Measurements from ENCODE around the gene GNAS-AS1.

GNAS-AS1 gene

DNA sequence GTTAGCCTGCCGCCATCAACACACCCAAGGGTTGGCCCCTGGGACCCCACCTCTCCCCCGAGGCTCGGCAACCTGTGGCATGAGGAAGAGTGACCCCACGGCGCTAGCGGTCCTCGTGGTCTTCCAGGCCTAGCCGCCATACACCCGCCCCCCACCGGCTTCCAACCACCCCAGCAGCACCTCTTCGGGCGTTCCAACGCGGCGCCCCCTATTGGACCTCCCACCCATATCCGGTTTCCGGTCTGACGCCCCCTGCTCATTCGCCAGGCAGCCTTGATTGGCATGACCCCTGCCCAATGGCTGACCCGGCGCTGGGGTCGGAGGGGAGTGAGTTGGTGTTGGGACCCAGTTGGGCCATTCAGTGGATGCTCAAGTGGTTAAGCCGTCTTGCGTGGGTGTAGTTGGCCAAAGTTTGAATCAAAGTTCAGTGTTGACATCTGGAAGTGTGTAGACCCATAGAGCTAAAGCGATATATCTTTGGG, at the start of gene GNAS-AS1:
Gene GNAS-AS1 (minus strand): TSS at position 210 of the 482 bp plus-strand sequence.
- DNase-seq (ENCODE audit: low read depth): peak; percentile 90

DNA sequence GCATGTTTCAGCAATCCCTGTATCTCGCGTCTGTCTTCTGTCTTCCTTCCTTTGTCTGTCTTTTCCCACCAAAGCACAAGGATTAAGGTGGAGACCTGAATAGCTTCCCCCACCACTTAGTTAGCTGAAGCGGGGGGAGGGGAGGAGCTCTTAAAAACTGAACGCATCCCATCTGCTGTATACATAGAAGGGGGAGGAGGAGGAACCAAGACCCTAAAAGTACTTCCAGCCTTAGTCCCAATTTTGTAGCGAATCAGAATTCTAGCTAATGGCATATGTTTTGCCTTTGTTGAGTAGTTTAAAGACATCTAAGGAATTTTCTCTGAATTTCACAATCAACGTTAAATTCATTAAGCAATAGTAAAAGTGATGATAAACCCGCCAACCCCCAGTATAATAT, 49.7 kb upstream of the GNAS-AS1 start:
- peak; percentile 32 for DNase-seq (ENCODE audit: low read depth)

DNA sequence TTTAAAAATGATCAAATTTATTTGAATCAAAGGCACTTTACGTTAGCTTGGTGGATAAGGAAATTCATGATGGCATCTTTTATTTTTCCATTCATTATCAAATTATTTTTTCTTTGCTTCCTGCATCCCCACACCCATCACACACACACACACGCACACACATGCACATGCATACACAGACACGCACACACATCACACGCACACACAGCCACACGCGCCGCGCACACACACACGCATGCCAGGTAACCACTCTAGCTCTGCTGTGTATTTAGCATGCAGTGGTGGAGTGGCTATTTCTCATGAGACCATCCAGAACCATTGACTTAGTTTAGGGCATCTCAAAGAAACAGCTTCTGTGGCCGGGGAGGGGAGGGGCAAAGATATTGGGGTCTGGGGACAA, 48.8 kb upstream of the GNAS-AS1 start:
- no peak for DNase-seq (ENCODE audit: low read depth)

DNA sequence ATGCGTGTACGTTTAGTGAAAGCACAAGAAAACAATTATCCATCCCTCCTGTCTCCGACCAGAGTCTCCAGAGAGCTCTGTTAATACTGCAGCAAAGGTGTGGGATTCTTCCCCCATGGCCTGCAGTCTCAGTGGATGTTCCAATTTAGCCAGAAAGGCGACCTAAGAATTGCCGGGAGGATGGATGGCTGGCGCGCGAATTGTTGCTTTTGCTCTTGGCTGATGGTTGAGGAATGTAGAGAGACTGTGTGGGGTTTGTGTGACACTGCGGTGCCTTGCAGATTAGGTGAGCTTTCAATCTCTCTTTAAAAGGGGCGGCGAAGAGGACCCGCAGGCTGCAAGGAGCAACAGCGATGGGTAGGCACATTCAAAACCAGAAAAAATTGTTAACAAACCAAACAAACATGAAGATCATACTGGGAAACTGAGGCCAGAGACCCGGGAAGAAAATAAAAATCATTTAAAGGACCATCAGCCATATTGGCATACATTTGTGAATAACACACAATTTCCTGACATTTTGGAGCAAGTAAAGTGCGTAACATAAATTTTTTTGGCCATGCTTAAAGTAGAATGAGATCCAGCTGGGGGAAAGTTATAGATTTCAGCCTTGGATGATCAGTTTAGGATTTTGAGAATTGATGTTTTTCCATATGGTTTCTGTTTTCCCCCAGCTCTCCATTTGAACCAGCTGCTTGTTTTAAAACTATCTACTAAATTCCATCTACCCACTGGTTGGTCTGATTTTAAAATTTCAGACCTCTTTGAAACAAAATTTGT, 48.1 kb upstream of the GNAS-AS1 start:
- DNase-seq (ENCODE audit: low read depth): no peak

DNA sequence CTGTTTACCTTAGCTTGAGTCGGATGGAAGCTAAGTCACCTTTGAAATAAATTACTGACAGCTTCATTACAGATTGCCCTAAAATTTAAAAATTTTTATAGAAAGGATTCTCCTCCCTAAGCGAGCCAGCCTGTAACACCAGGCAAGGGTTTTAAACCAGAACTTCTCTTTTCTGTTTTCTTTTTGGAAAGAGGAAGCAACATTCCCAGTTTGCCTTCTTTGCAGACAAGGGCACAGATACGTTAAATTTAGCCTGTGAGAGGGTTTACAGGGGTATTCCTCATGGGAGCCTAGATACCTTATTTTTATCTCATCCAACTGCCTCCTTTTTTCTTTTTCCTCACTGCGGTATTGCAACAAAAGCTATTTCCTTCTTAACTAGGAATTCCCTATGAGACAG, 46.8 kb upstream of the GNAS-AS1 start:
- no peak for DNase-seq (ENCODE audit: low read depth)

DNA sequence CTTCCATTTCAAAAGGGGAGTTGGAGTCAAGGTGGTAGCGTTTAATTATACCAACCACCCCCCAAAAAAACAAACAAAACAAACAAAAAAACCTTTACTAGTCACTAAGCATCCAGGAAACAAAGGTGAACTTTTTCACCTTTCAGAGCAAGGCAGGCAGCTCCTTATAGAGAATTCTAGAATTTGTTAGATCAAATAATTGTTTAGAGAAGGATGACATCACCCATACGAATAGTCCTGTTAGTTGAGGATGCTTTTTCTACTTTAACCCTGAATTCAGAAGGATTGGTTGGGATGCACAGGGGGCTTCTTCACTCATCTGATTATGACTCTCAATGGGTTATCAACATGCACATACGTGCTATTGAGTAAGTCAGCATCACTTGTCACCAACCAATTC, 46.1 kb upstream of the GNAS-AS1 start:
- DNase-seq (ENCODE audit: low read depth): no peak

DNA sequence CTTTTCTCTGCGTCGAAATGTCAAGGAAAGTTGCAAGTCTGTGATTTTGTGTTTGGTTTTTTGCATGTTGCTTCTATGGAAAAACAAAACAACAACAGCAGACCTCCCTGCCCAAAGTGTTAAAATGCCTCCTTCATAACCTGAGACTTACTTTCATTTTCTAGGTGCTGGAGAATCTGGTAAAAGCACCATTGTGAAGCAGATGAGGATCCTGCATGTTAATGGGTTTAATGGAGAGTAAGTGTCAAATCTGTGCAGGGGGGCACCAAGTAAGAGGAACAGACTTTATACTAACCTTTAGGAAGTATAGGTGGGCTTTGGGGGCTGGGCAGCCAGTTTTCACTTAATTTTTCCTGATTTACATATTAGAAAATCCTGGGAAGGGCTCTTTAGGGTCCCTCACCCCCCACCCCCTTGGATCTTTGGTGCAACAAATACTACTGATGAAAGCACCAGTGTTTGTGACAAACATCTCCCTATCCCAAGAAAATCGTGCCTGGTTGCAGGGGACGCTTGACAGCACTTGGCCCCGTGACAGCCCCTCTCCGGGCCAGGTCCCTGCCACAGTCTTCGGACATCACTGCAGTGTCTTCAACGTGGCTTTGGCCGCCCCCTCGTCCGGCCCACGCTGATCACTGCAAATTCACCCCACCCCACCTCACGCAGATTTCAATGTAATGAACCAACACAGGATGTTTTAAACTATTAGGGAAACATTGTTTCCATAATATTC, 44.9 kb upstream of the GNAS-AS1 start:
- DNase-seq (ENCODE audit: low read depth): no peak

DNA sequence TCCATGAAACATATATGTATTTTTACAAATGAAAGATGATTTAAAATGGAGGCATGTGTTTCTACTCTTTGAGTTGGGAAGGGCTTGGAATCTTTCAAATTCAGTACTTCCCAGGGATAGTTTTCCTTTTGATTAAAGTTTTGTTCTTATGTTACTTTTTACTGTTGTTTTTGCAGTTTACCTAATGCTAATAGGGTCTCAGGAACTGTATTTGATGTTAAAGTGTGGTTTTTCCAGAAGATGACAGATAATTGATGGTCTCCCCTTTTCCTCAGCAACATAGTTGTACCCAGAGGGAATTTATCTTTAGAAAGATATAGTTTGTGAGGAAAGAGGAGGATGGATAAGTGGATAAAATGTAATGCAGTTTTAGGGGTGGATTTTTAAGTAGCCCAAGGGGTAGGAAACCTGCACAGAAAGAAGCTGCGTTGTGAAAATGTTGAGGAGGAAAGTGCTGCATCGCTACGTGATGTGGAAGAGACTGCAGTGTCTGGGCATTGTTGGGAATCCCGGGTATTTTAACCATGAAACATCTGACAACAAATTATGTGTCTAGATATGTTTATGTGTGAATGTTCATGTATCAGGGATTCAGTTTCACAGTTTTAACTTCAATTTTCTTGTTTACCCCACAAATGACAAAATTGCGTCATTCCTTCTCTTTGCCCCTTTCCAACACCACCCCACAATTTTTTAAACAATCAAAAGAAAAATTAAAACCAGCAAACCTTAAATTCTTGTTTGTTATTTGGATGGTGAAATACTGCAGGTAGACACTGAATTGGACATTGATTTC, 44.1 kb upstream of the GNAS-AS1 start:
- DNase-seq (ENCODE audit: low read depth): peak; percentile 29

DNA sequence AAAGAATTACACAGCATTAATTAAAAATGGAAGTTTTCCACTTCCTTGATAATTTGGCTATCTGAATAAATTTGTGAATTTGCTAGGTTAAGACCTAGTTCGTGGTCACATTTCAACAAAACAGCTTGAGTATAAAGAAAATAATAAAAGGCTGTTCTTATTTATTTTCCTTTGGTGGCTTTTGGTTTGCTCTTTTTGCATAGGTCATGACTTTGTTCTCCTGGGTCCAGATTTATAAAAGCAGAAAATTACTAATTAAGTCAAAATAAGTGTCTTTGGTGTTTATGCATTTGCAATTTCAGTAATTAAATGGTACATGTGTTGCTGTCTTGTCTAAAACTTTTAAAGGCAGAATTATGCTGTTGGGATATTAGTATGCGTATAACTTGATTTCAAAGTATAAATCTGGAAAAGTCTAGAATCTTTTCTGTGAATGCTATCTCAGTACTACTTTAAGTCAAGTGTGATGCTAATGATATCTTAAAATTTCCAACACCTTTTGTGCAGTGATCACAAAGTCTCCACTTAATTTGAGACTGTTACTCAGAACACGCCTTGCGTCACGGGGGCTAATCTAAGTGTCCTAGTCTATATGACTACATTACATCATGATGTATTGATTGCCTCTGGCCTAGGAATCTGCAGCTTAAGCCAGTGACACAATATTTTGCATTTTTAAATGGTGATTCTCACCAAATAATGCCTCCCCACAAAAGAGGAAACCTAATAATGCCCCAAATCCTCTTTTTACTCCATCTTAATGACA, 42.8 kb upstream of the GNAS-AS1 start:
- DNase-seq (ENCODE audit: low read depth): peak; percentile 35

DNA sequence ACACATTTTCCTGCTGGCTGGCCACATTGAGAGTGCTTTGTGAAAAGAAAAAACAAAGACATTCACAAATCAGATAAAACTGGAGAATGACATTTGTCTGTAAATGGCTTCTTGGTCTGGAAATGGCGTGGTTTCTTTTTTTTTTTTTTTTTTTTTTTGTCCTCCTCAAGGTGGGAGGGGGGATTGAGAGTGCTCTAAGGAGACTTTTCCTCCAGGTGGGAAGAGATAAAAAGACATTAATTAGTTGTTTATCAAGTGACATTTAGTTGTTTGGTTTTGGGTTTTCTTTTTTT, 42.2 kb upstream of the GNAS-AS1 start:
- no peak for DNase-seq (ENCODE audit: low read depth)

DNA sequence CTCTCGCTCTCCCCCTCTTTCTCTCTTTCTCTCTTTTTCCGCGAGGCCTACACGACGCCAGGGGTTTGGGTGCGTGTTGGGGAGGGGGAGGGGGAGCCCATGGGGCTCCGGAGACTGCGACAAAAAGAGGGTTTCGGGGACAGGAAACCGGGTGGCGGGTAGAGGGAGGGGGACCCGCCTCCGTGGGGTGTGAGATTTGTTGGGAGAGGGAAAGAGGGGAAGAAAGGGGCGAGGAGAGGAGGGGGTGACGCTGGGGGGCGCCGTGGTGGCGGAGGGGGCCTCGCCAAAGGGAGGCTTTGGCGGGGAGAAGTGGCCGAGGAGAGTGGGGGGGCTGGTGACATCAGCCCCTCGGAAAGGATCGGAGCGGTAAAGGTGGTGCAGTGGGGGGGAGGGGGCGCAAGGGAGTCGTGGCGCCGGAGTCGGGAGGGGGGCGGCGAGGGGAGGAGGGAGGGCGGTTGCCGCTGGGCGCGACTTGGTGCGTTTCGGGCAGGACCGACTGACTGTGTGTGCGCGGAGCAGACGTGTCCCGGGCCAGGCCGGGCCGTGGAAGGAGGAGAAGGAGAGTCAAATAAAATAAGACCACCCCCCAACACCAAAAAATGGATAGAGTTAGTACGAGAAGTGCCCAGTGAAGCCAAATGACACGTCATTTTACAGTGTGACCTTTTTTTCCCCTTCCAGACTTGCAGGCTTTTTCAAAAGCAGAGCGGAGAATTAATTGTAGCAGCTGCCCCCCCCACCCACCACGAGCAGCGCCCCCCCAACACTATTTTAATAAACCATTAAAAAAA, 41.6 kb upstream of the GNAS-AS1 start:
- DNase-seq (ENCODE audit: low read depth): peak; percentile 55

DNA sequence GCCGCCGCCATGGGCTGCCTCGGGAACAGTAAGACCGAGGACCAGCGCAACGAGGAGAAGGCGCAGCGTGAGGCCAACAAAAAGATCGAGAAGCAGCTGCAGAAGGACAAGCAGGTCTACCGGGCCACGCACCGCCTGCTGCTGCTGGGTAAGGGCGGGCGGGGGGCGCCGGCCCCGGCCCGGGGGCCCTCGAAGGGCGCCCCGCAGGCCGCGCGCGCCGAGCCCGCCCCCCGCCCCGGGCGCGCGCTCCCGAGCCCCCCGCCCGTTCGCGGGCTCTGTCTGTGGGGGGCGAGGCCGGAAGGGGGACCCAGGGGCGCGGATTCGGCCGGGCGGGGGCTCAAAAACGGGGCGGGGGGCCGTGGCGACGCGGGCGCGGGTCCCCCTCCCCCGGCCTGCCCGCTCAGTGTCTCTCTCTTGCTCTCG, 41.0 kb upstream of the GNAS-AS1 start:
- DNase-seq (ENCODE audit: low read depth): peak; percentile 54

DNA sequence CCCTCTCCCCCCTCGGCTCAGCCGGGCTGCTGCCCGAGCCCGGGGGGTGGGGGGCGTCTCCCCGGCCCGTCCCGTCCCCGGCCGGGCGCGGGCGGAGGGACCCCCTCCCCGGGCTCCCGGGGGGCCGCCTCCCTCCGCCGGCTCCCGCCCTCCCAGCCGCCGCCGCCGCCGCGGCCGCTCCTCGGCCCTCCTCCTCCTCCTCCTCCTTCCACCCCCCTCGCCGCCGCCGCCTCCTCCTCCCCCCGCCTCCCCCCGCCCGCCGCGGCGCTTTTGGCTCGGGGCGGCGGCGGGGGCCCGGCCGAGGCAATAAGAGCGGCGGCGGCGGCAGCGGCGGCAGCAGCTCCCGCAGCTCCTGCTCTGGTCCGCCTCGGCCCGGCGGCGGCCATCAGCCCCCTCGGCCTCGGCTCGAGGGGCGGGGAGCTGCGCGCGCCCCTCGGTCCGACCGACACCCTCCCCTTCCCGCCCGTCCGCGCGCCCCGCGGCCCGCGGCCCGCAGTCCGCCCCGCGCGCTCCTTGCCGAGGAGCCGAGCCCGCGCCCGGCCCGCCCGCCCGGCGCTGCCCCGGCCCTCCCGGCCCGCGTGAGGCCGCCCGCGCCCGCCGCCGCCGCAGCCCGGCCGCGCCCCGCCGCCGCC, 40.5 kb upstream of the GNAS-AS1 start:
- DNase-seq (ENCODE audit: low read depth): peak; percentile 72

DNA sequence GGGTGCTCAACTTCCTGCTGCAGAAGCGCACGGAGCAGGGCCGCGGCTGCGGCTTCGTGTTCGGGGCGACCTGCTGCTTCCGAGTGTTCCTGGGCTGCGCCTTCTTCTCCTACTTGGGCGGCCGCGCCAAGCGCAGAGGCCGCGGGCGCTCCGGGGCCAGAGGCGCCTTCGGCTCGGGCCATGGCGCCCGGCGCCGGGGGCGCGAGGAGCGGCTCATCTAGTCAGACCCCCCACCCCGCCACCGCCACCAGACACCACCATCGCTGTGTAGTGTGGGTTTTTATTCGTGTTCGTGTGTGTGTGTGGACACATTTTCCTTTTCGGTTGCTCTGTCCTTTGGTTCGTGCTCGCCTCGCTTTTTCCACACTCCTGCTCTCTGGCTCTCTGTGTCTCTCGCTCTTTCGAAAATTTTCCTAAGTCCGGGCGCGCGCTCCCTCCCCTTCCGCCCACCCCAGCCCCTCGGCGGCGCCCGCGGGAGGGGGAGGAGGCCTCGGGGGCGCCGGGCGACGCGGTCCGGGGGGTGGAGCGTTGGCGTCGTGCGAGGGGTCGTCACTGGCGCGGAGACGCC, 39.9 kb upstream of the GNAS-AS1 start:
- peak; percentile 83 for DNase-seq (ENCODE audit: low read depth)

DNA sequence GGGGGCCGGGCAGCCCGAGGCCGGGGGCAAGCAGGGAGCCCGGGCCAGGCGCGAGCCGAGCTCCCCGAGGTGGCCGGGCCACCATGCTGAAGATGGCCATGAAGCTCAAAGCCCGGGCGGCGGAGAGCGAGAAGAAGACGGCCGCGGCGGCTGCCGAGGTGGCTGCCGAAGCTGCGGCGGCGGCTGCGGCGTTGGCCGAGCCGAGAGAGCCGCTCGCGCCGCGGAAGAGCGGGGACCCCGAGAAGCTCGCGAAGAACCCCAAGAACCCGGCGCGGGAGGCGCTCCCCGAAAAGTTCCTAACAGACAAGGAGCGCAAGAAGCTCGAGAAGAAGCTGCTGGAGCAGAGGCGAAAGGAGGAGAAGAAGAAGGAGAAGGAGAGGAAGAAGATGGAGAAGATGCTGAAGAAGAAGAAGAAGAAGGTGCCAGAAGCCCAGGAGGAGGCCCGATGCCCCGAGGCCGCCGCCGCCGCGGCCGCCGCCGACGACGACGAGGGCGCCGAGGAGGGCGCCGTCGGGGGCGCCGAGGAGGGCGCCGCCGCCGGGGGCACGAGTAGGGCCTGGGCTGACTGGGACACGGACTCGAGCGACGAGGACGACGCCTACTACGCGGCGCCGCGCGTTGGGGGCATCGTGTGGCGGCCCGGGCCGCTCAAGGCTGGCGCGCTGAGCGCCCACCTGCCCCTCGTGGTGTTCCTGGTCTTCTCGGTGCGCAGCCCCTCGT, 39.3 kb upstream of the GNAS-AS1 start:
- DNase-seq (ENCODE audit: low read depth): no peak

DNA sequence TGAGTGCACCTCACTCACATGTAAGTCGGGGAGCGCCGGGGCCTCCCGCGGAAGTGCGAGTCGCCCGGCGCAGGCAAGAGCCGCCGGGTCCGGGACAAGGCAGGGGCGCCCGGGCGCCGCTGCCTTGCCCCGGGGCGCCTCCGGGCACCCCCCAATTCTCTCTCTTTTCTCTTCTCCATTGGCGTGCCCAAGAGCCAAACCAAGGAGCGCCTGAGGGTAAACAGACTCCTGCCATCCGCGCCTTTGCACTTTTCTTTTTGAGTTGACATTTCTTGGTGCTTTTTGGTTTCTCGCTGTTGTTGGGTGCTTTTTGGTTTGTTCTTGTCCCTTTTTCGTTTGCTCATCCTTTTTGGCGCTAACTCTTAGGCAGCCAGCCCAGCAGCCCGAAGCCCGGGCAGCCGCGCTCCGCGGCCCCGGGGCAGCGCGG, 38.6 kb upstream of the GNAS-AS1 start:
- no peak for DNase-seq (ENCODE audit: low read depth)

DNA sequence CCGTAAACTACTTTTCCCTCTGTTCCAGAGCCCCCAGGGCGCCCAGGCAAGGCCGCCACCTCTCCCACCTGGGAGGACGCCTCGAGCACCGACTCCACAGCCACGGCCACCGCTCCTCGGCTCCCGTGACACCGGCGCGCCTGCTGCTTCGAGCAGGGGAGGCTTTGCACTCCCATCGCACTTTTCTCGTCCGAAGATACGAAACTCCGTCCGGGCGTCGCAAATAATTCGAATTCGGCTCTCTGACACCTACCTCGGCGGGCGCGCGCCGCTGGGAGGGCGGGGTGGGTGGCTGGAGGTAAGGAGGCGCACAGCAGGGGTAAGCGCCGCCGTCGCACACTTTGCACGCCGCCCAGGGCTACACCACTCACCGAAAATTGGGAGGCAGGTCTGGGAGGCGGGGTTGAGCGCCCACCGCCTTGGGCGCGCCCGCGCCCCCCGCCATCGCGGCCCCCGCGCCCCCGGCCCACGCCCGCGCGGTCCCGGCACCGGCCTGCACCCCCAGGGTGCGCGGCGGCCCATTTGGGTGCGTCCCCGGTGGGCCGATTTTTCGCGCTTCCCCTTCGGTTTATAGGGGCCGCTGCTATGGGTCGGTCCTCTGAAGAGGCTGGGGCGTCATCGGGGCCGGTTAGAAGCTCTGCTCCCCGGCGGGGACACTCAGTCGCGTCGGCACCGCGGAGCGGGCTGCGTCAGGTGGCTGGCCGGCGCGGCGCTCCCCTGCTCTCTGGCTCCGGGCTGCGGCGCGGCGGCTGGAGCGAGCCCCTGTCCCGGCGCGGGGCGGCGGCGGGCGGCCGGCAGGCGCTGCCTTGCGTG, 38.0 kb upstream of the GNAS-AS1 start:
- DNase-seq (ENCODE audit: low read depth): peak; percentile 73

DNA sequence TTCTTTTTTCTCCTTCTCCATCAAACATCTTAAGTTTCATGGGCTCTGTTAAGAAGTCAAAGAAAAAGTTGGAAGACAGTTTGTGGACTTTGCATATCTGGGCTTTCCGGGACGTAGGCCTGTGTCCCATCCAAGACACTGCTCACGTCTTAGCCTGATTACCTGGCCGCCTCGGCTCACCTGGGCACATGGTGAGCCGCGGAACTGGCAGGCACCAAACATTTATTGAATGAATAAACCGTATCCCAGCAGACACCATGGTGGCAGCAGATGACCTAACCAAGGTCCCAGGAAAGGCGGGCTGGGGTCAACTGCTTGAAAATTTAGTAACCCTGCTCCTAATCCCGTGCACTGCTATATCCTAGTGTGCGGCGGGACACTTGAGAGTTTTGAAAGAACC, 37.4 kb upstream of the GNAS-AS1 start:
- DNase-seq (ENCODE audit: low read depth): no peak

DNA sequence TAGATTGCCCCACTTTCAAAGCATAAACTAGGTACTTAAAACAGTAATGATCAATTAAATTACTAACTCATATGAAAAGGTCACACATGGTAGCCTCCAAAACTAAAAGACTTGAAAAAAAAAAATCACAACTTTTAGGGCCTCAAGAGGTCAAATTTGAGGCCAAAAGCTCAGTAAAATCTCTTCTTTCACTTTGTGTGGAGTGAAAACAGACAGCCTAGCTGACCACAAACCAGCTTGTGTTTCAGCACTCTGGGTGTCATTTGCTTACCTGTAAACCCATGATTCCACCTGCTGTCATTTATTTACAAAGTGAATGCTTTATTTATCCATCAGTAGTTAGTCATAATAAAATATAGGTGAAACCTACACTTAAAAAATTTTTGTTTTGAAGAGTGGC, 35.8 kb upstream of the GNAS-AS1 start:
- DNase-seq (ENCODE audit: low read depth): no peak
